MM.1S (cell line): ENCODE measurements around the gene AOC3.
A peak's percentile ranks its signal among the peaks of the same experiment; 100 is the strongest.

Experiments
- DNase-seq: peaks from one replicate; pipeline ENCODE4 v3.0.0-alpha.2; 2015
- H2AFZ ChIP-seq: fragments of 300-600 bp; sonication (generic); 2 replicates; pipeline ENCODE4 v1.6.0; 2016; ENCODE audit warnings: antibody characterized with exemption, low read length
- H3F3A ChIP-seq: fragments of 300-600 bp; sonication (generic); 2 replicates; pipeline ENCODE4 v1.6.1; 2016; ENCODE audit warnings: mild to moderate bottlenecking, antibody characterized with exemption, low read length, moderate library complexity, mixed read lengths; ENCODE audit not compliant: insufficient read depth
- H3K27ac ChIP-seq: fragments of 300-600 bp; sonication (generic); 2 replicates; pipeline ENCODE4 v1.5.1; 2016; ENCODE audit warnings: mild to moderate bottlenecking, low read length
- H3K27me3 ChIP-seq: fragments of 300-600 bp; sonication (generic); replicated peaks from 2 replicates; pipeline ENCODE4 v1.6.0; 2016; ENCODE audit warnings: low read length; ENCODE audit not compliant: insufficient read depth
- H3K36me3 ChIP-seq: fragments of 300-600 bp; sonication (generic); replicated peaks from 2 replicates; pipeline ENCODE4 v1.6.1; 2016; ENCODE audit warnings: mild to moderate bottlenecking, low read length, mixed read lengths; ENCODE audit not compliant: insufficient read depth
- H3K4me1 ChIP-seq: fragments of 300-600 bp; sonication (generic); 2 replicates; pipeline ENCODE4 v1.6.1; 2016; ENCODE audit warnings: low read length, mixed read lengths
- H3K4me2 ChIP-seq: fragments of 300-600 bp; sonication (generic); 2 replicates; pipeline ENCODE4 v1.6.0; 2016; ENCODE audit warnings: low read depth, low read length
- H3K4me3 ChIP-seq: fragments of 300-600 bp; sonication (generic); 2 replicates; pipeline ENCODE4 v1.5.1; 2016; ENCODE audit warnings: low read length, mixed read lengths
- H3K79me2 ChIP-seq: fragments of 300-600 bp; sonication (generic); 2 replicates; pipeline ENCODE4 v1.6.1; 2016; ENCODE audit warnings: mixed run types, low read length, mixed read lengths
- H3K9ac ChIP-seq: fragments of 300-600 bp; sonication (generic); 2 replicates; pipeline ENCODE4 v1.6.1; 2016; ENCODE audit warnings: low read length, mixed read lengths
- H3K9me2 ChIP-seq: fragments of 300-600 bp; sonication (generic); replicated peaks from 2 replicates; pipeline ENCODE4 v1.6.1; 2016; ENCODE audit warnings: mild to moderate bottlenecking, low read length, mixed read lengths; ENCODE audit not compliant: insufficient read depth
- H3K9me3 ChIP-seq: fragments of 300-600 bp; sonication (generic); replicated peaks from 2 replicates; pipeline ENCODE4 v1.6.1; 2016; ENCODE audit warnings: mild to moderate bottlenecking, low read length, mixed read lengths; ENCODE audit not compliant: insufficient read depth
- H4K20me1 ChIP-seq: fragments of 300-600 bp; sonication (generic); 2 replicates; pipeline ENCODE4 v1.6.1; 2016; ENCODE audit warnings: mild to moderate bottlenecking, low read length, moderate library complexity, mixed read lengths; ENCODE audit not compliant: insufficient read depth
- EZH2 ChIP-seq: fragments of 300-600 bp; sonication (generic); optimal IDR thresholded peaks from 2 replicates; pipeline ENCODE3; 2017; ENCODE audit warnings: low read depth, mild to moderate bottlenecking, antibody characterized with exemption, low read length, mixed read lengths
- EZH2phosphoT487 ChIP-seq: fragments of 300-600 bp; sonication (generic); IDR thresholded peaks from 2 replicates; pipeline ENCODE4 v1.6.1; 2018; ENCODE audit warnings: antibody characterized with exemption, low read length
- TF ChIP-seq, protein P1 (sequence below): fragments of 300-600 bp; sonication (generic); IDR thresholded peaks from 2 replicates; pipeline ENCODE4 v1.5.1; 2016; ENCODE audit warnings: antibody characterized with exemption, low read length, mixed read lengths

Gene AOC3

DNA sequence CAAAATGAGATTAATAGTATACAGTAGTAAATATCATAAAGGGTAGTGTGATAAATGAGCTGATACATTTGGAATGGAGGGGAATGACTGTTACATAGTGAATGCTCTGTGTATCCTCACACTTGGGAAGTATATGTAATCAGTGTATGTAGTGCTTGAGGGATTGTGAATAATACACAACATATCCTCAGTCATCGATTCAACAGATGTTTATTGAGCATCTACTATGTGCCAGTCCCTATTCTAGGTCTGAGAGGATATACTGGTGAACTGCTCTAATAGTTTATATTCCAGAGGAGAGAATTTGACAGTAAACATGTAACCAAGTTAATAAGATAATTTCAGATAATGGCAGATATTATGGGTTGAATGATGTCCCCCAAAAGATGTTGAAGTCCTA is 23.5 kb upstream of the AOC3 start:
- Histone ChIP-seq H3K4me3 (no peak overlapping the region), H3F3A (no peaks in the 10 kb centered on the region), H3K4me2 (no peak overlapping the region), H3K27ac (no peak overlapping the region), H4K20me1 (no peaks in the 10 kb centered on the region), H3K27me3 (0 out of 2 replicates have a peak, but pooled peaks cover 2% of the 10 kb centered on the region), H3K4me1 (peaks cover 6% of the 10 kb centered on the region; the same call in 1 of the 2 replicates), H3K36me3 (no peaks in the 10 kb centered on the region), H3K9me3 (no peaks in the 10 kb centered on the region), H3K9me2 (no peaks in the 10 kb centered on the region), H3K79me2 (peaks cover 16% of the 10 kb centered on the region), H2AFZ (no peak overlapping the region), H3K9ac (no peak overlapping the region)
- no peak for TF ChIP-seq EZH2
- no peak for TF ChIP-seq EZH2phosphoT487
- TF ChIP-seq, protein P1, sequence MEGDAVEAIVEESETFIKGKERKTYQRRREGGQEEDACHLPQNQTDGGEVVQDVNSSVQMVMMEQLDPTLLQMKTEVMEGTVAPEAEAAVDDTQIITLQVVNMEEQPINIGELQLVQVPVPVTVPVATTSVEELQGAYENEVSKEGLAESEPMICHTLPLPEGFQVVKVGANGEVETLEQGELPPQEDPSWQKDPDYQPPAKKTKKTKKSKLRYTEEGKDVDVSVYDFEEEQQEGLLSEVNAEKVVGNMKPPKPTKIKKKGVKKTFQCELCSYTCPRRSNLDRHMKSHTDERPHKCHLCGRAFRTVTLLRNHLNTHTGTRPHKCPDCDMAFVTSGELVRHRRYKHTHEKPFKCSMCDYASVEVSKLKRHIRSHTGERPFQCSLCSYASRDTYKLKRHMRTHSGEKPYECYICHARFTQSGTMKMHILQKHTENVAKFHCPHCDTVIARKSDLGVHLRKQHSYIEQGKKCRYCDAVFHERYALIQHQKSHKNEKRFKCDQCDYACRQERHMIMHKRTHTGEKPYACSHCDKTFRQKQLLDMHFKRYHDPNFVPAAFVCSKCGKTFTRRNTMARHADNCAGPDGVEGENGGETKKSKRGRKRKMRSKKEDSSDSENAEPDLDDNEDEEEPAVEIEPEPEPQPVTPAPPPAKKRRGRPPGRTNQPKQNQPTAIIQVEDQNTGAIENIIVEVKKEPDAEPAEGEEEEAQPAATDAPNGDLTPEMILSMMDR, result no peak
- no peak for DNase-seq

DNA sequence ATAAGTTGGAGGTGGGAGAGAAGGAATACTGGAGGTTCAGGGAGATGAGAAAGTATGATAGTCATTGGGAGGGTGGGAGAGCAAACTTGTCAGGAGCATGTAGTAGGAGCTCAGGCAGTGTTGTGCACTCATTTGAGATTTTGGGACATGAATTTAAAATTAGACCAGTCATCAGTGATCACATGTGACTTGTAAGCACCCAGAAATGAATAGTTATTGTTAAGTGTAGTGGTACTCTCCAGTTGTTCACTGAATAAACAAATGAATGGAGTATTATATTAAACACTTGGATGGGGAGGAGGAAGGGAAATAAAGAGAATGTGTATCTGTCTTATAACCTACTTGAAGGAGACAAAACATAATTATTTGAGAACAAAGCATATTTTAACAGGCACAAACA is 20.0 kb upstream of the AOC3 start:
- H3K79me2 ChIP-seq, result peaks cover 33% of the 10 kb centered on the region
- H3K27me3 ChIP-seq, result 0 out of 2 replicates have a peak, but pooled peaks cover 1% of the 10 kb centered on the region
- no peaks in the 10 kb centered on the region for H4K20me1 ChIP-seq
- TF ChIP-seq EZH2 (no peak), EZH2phosphoT487 (no peak)
- no peak for DNase-seq
- no peak overlapping the region for H3K27ac ChIP-seq
- H2AFZ ChIP-seq, result no peak overlapping the region
- H3F3A ChIP-seq, result no peaks in the 10 kb centered on the region; the same call in 1 of the 2 replicates
- H3K4me1 ChIP-seq, result peaks cover 9% of the 10 kb centered on the region
- H3K4me2 ChIP-seq, result no peak overlapping the region
- H3K9ac ChIP-seq, result no peak overlapping the region
- H3K9me2 ChIP-seq, result no peaks in the 10 kb centered on the region
- H3K4me3 ChIP-seq, result no peak overlapping the region
- H3K9me3 ChIP-seq, result no peaks in the 10 kb centered on the region
- no peaks in the 10 kb centered on the region; the same call in 1 of the 2 replicates for H3K36me3 ChIP-seq

- Histone ChIP-seq H2AFZ (peak overlapping the region; percentile 83), H3K9me3 (no peaks in the 10 kb centered on the region), H3K9me2 (no peaks in the 10 kb centered on the region), H4K20me1 (no peaks in the 10 kb centered on the region), H3K36me3 (no peaks in the 10 kb centered on the region; the same call in 1 of the 2 replicates), H3K9ac (peak overlapping the region; percentile 90), H3K27ac (peak overlapping the region; percentile 66; the same call in 1 of the 2 replicates), H3K4me3 (peak overlapping the region; percentile 100), H3K79me2 (peaks cover 44% of the 10 kb centered on the region), H3K27me3 (no peaks in the 10 kb centered on the region), H3K4me2 (peak overlapping the region; percentile 87), H3K4me1 (peaks cover 9% of the 10 kb centered on the region), H3F3A (no peaks in the 10 kb centered on the region; the same call in 1 of the 2 replicates)
- DNase-seq, result no peak
- TF ChIP-seq, protein P1, result no peak
- TF ChIP-seq EZH2phosphoT487, result no peak
- TF ChIP-seq EZH2, result no peak
These were observed 18.6 kb upstream of the AOC3 start for GRCh38 chr17:42832213-42832933.
